Prostate gland (tissue), 2 donors: ENCODE results near the gene SLC2A4. TPM values are rescaled to one million over a fixed set of nuclear protein-coding genes. Genes with fewer than 3 reads are reported as not detected.

Experiments
- DNase-seq: peaks from one replicate; pipeline ENCODE4 v3.0.0-alpha.2; 2019; ENCODE audit warnings: low spot score
- H3K27ac ChIP-seq, 2 donors: fragments of 200-600 bp; sonication (generic); 2 replicates each; pipeline ENCODE4 v1.5.1; 2017 to 2019
- H3K27me3 ChIP-seq: fragments of 200-600 bp; sonication (generic); replicated peaks from 2 replicates; pipeline ENCODE4 v1.5.1; 2019; ENCODE audit not compliant: insufficient read depth
- H3K36me3 ChIP-seq, 2 donors: fragments of 200-600 bp; sonication (generic); 1 replicate in 1 of 2; 2 replicates in 1 of 2; pipeline versions ENCODE4 v1.5.1 to v1.8.1; 2017 to 2019
- H3K4me1 ChIP-seq: fragments of 200-600 bp; sonication (generic); replicated peaks from 2 replicates; pipeline ENCODE4 v1.5.1; 2019
- H3K4me3 ChIP-seq, 2 donors: fragments of 200-600 bp; sonication (generic); 2 replicates each; pipeline ENCODE4 v1.5.1; 2017 to 2019
- H3K9me3 ChIP-seq: fragments of 200-600 bp; sonication (generic); 2 replicates; pipeline ENCODE4 v1.5.1; 2017
- CTCF ChIP-seq, 4 experiments: fragments of 200-600 bp in 2 of 4; fragments of 450-650 bp in 2 of 4; sonication (generic) in 2 of 4; IDR thresholded peaks; 1 replicate in 3 of 4; 2 replicates in 1 of 4; pipeline ENCODE4 v1.5.1; 2016 to 2019; ENCODE audit warnings: antibody characterized with exemption in 4 of 4, mild to moderate bottlenecking in 2 of 4, moderate library complexity in 2 of 4
- POLR2A ChIP-seq: fragments of 450-650 bp; IDR thresholded peaks from one replicate; pipeline ENCODE4 v1.6.1; 2016; ENCODE audit warnings: antibody characterized with exemption, mild to moderate bottlenecking
- POLR2AphosphoS5 ChIP-seq: sonication (generic); formaldehyde crosslinking; IDR thresholded peaks from one replicate; pipeline ENCODE4 v1.6.1; 2017; ENCODE audit warnings: antibody characterized with exemption
- WGBS: methylation state at CpG from one replicate; pipeline ENCODE4 v1.1.5; 2018; 5-methylcytosine and 5-hydroxymethylcytosine counted together
- intact Hi-C: fragments of 100-400 bp; cut with DNase I; formaldehyde crosslinking; loops from one replicate; pipeline ENCODE4 v1.14.2; 2022
- total RNA-seq, 2 donors: library from RNA; depleted of rRNA; stranded (reverse); fragments of >200 nt; gene quantifications; one replicate each; pipeline ENCODE4 v1.1.0, GENCODE V29; 2016

The SLC2A4 gene
- total RNA-seq, 2 donors from 2014 or later: 13.8 to 27.4 TPM

GRCh38 chr17:7260651-7261378, 20.7 kb upstream of the SLC2A4 start:
- Histone ChIP-seq H3K27ac (peak overlapping the region; percentile 84 to 91), H3K4me1 (peaks cover 24% of the 10 kb centered on the region), H3K36me3 (no peaks in the 10 kb centered on the region), H3K9me3 (no peaks in the 10 kb centered on the region), H3K4me3 (peak overlapping the region; percentile 34 to 37), H3K27me3 (no peaks in the 10 kb centered on the region)
- WGBS: 5% methylated on average over 41 of the region's 54 CpGs
- peak; percentile 64 for DNase-seq
- no peak for TF ChIP-seq CTCF (IDR thresholded peaks at IDR 0.05)
- TF ChIP-seq POLR2A: peak; percentile 64
- TF ChIP-seq POLR2AphosphoS5: peak; percentile 50
- intact Hi-C loops: no loop called here

- intact Hi-C loops: no loop called here
- no peaks in the 10 kb centered on the region for H3K27me3 ChIP-seq
- 14% methylated on average over 59 of the region's 71 CpGs for WGBS
- no peaks in the 10 kb centered on the region for H3K9me3 ChIP-seq
- peaks cover 24% of the 10 kb centered on the region for H3K4me1 ChIP-seq
- H3K27ac ChIP-seq: peak overlapping the region; percentile 84 to 91
- TF ChIP-seq CTCF (IDR thresholded peaks at IDR 0.05): no peak
- no peak for TF ChIP-seq POLR2AphosphoS5
- TF ChIP-seq POLR2A: no peak
- DNase-seq: no peak
- H3K4me3 ChIP-seq: peak overlapping the region; percentile 34 to 37
- H3K36me3 ChIP-seq: no peaks in the 10 kb centered on the region
These were observed 19.9 kb upstream of the SLC2A4 start for GRCh38 chr17:7261379-7262191.

DNA sequence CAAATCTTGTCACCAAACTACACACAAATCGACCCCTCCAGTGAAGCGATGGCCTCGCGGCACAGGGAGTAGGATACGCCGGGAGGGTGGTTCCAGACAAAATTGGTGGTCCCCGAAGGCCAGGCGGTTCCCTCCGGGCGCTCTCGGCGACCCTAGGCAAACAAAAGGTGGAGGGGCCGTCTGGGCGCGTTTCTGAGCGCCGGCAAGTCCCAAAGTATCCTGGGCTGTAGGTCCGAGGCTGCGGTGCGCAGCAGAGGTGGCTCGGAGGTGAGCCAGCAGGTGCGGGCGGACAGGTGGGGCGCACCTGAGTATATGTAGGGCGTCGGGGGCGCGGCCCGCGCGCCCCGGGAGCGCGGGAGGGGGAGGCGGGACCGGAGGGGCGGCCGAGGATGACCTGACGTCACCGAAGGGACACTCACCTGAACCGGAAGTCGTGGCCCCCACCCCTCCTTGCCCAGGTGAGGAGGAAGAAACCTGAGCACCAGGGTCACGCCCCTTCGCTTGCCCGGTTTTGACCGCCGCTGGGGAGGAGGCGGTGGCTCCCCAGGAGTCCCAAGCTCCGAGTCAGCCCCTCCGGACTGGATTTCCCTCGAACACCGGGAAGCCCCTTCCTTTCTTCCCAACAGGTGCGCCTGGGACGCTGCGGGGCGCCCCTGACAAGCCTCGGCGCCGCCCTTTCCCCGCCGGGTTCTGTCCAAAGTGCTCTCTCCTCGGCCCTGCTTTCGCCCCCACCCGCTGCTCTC, 19.2 kb upstream of the SLC2A4 start, which contains the start of gene CLDN7:
TSS of gene CLDN7 (minus strand) at position 287 of the 743 bp plus-strand sequence. CDS start 435 bp downstream, outside the sequence.
- peaks cover 24% of the 10 kb centered on the region for H3K4me1 ChIP-seq
- intact Hi-C loops: no loop called here
- TF ChIP-seq POLR2A (peak; percentile 74), POLR2AphosphoS5 (peak; percentile 42), CTCF (IDR thresholded peaks at IDR 0.05) (no peak)
- WGBS: 5% methylated on average over 60 of the region's 64 CpGs
- DNase-seq: peak; percentile 71
- no peaks in the 10 kb centered on the region for H3K27me3 ChIP-seq
- H3K4me3 ChIP-seq: peak within 1 kb of the TSS; percentile 34 to 37
- H3K27ac ChIP-seq: peak within 1 kb of the TSS; percentile 84 to 91
- H3K9me3 ChIP-seq: no peaks in the 10 kb centered on the region
- no peaks in the 10 kb centered on the region for H3K36me3 ChIP-seq

- Histone ChIP-seq H3K4me1 (peaks cover 24% of the 10 kb centered on the region), H3K27me3 (no peaks in the 10 kb centered on the region), H3K36me3 (no peaks in the 10 kb centered on the region), H3K27ac (peak overlapping the region; percentile 84 to 91), H3K4me3 (peak overlapping the region; percentile 15 to 37), H3K9me3 (no peaks in the 10 kb centered on the region)
- intact Hi-C loops: no loop called here
- 14% methylated on average over 26 of the region's 26 CpGs for WGBS
- TF ChIP-seq POLR2AphosphoS5 (no peak), CTCF (IDR thresholded peaks at IDR 0.05) (no peak), POLR2A (no peak)
- no peak for DNase-seq
These were observed 18.4 kb upstream of the SLC2A4 start for GRCh38 chr17:7262935-7263800.
